Measurements from ENCODE around the gene SERGEF.

SERGEF gene

GRCh38 chr11:17742019-17742418 lies 270.8 kb downstream of the SERGEF start:
- no peak overlapping the region for H3K27ac ChIP-seq (ENCODE audit: low read depth, low read length)
- TF ChIP-seq CTCF (IDR thresholded peaks at IDR 0.05; ENCODE audit: insufficient read depth, low read length, poor library complexity, severe bottlenecking) (no peak), EZH2phosphoT487 (conservative IDR thresholded peaks at IDR 0.05; ENCODE audit: low read length) (no peak)
- H3K36me3 ChIP-seq (ENCODE audit: low read length) = no peaks in the 10 kb centered on the region
- H3K9ac ChIP-seq (ENCODE audit: low read length) = no peak overlapping the region
- no peaks in the 10 kb centered on the region for H3K9me3 ChIP-seq (ENCODE audit: insufficient read depth, low read length)
- no peaks in the 10 kb centered on the region for H3K27me3 ChIP-seq (ENCODE audit: low read length)
- H2AFZ ChIP-seq (ENCODE audit: low read depth, low read length, severe bottlenecking) = no peak overlapping the region
- no peaks in the 10 kb centered on the region for H4K20me1 ChIP-seq (ENCODE audit: low read depth, low read length)
- H3F3A ChIP-seq (ENCODE audit: insufficient read depth) = no peaks in the 10 kb centered on the region
- no peaks in the 10 kb centered on the region for H3K79me2 ChIP-seq (ENCODE audit: insufficient read depth, low read length)
- H3K4me2 ChIP-seq (ENCODE audit: low read depth, low read length, poor library complexity, severe bottlenecking) = no peak overlapping the region
- H3K9me2 ChIP-seq (replicated peaks; ENCODE audit: insufficient read depth, low read length) = no peaks in the 10 kb centered on the region
- H3K4me3 ChIP-seq (ENCODE audit: insufficient read depth, low read length, poor library complexity, severe bottlenecking) = no peak overlapping the region

- no peaks in the 10 kb centered on the region for H3K9me2 ChIP-seq (replicated peaks; ENCODE audit: insufficient read depth, low read length)
- no peaks in the 10 kb centered on the region for H3K79me2 ChIP-seq (ENCODE audit: insufficient read depth, low read length)
- TF ChIP-seq EZH2phosphoT487 (conservative IDR thresholded peaks at IDR 0.05; ENCODE audit: low read length) (no peak), CTCF (IDR thresholded peaks at IDR 0.05; ENCODE audit: insufficient read depth, low read length, poor library complexity, severe bottlenecking) (no peak)
- H2AFZ ChIP-seq (ENCODE audit: low read depth, low read length, severe bottlenecking) = no peak overlapping the region
- H3K4me3 ChIP-seq (ENCODE audit: insufficient read depth, low read length, poor library complexity, severe bottlenecking) = no peak overlapping the region
- no peaks in the 10 kb centered on the region for H4K20me1 ChIP-seq (ENCODE audit: low read depth, low read length)
- H3K9me3 ChIP-seq (ENCODE audit: insufficient read depth, low read length) = no peaks in the 10 kb centered on the region
- no peak overlapping the region for H3K27ac ChIP-seq (ENCODE audit: low read depth, low read length)
- H3K9ac ChIP-seq (ENCODE audit: low read length) = no peak overlapping the region
- H3K27me3 ChIP-seq (ENCODE audit: low read length) = no peaks in the 10 kb centered on the region
- no peak overlapping the region for H3K4me2 ChIP-seq (ENCODE audit: low read depth, low read length, poor library complexity, severe bottlenecking)
- H3K36me3 ChIP-seq (ENCODE audit: low read length) = no peaks in the 10 kb centered on the region
- H3F3A ChIP-seq (ENCODE audit: insufficient read depth) = no peaks in the 10 kb centered on the region
Measured at GRCh38 chr11:17741487-17741886, 271.4 kb downstream of the SERGEF start.

DNA sequence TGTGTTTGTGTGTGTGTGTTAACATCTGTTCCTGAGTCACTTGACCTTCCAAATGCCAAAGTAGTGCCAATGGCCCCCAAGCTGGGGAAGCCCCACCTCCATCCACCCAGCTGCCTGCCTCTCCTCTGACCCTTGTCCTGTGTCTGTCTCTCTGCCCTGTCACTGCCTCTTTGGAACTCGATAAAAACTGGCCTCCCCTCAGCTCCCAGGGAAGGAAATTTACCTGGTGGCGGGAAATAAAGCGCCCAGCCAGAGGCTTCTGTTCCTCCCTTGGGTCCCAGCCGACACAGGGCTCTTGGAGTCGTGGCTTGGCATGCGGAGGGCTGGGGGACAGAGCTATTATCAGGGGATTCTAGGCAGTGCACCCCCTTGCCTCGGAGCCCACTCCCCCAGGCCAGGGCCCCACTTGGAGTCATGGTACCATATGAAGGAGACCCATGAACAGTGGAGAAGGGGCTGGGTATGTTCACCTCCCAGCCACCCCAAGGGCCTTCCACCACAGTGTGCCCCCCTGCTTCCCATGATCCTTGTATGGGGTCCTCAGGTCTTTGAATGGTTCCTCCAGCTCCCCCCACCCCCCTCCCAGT lies 272.1 kb downstream of the SERGEF start:
- no peaks in the 10 kb centered on the region for H3F3A ChIP-seq (ENCODE audit: insufficient read depth)
- no peaks in the 10 kb centered on the region for H3K9me2 ChIP-seq (replicated peaks; ENCODE audit: insufficient read depth, low read length)
- H3K27ac ChIP-seq (ENCODE audit: low read depth, low read length) = no peak overlapping the region
- no peaks in the 10 kb centered on the region for H3K79me2 ChIP-seq (ENCODE audit: insufficient read depth, low read length)
- no peaks in the 10 kb centered on the region for H3K9me3 ChIP-seq (ENCODE audit: insufficient read depth, low read length)
- H4K20me1 ChIP-seq (ENCODE audit: low read depth, low read length) = no peaks in the 10 kb centered on the region
- no peaks in the 10 kb centered on the region for H3K36me3 ChIP-seq (ENCODE audit: low read length)
- H3K27me3 ChIP-seq (ENCODE audit: low read length) = no peaks in the 10 kb centered on the region
- no peak overlapping the region for H3K4me2 ChIP-seq (ENCODE audit: low read depth, low read length, poor library complexity, severe bottlenecking)
- no peak overlapping the region for H2AFZ ChIP-seq (ENCODE audit: low read depth, low read length, severe bottlenecking)
- H3K4me3 ChIP-seq (ENCODE audit: insufficient read depth, low read length, poor library complexity, severe bottlenecking) = no peak overlapping the region
- H3K9ac ChIP-seq (ENCODE audit: low read length) = no peak overlapping the region
- TF ChIP-seq CTCF (IDR thresholded peaks at IDR 0.05; ENCODE audit: insufficient read depth, low read length, poor library complexity, severe bottlenecking) (no peak), EZH2phosphoT487 (conservative IDR thresholded peaks at IDR 0.05; ENCODE audit: low read length) (no peak)
